PC-9 (cell line): Measurements from ENCODE around the gene THSD7B.

ENCODE experiments used
- EZH2 ChIP-seq: fragments of 200-600 bp; sonication (generic); IDR thresholded peaks from 2 replicates; pipeline ENCODE4 v1.8.0; 2017; ENCODE audit warnings: antibody characterized with exemption, low read depth
- TF ChIP-seq, protein P1 (sequence below): fragments of 200-600 bp; sonication (generic); conservative IDR thresholded peaks from 2 replicates; pipeline ENCODE4 v1.6.1; 2017; ENCODE audit warnings: mixed run types, antibody characterized with exemption, mild to moderate bottlenecking, moderate library complexity

DNA sequence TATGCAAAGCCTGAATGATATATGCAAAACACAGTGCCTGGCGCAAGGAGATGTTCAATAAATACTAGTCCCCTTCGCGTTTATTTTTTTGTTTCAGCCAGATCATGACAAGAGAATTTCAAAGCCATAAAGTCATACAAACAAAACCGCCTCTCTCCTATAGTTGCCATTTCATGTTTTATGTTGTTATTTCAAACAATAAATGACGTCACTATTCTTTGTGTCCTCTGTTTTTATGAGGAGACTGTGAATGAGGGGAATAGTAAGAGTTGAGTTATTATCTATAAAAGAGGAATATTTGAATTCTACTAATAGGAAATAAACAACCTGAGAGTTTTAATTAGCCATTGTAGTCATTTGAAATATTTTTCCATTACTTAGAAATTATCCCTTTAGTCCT, 464.5 kb downstream of the THSD7B start:
- TF ChIP-seq, protein P1, sequence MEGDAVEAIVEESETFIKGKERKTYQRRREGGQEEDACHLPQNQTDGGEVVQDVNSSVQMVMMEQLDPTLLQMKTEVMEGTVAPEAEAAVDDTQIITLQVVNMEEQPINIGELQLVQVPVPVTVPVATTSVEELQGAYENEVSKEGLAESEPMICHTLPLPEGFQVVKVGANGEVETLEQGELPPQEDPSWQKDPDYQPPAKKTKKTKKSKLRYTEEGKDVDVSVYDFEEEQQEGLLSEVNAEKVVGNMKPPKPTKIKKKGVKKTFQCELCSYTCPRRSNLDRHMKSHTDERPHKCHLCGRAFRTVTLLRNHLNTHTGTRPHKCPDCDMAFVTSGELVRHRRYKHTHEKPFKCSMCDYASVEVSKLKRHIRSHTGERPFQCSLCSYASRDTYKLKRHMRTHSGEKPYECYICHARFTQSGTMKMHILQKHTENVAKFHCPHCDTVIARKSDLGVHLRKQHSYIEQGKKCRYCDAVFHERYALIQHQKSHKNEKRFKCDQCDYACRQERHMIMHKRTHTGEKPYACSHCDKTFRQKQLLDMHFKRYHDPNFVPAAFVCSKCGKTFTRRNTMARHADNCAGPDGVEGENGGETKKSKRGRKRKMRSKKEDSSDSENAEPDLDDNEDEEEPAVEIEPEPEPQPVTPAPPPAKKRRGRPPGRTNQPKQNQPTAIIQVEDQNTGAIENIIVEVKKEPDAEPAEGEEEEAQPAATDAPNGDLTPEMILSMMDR = no peak
- TF ChIP-seq EZH2 = no peak
